ENCODE results near the gene NEMP2.
"Not testable (repeated sequence)": the region's sequence is repeated elsewhere in the genome, so short reads cannot be mapped to it uniquely, and the experiment has no call there.

The NEMP2 gene

DNA sequence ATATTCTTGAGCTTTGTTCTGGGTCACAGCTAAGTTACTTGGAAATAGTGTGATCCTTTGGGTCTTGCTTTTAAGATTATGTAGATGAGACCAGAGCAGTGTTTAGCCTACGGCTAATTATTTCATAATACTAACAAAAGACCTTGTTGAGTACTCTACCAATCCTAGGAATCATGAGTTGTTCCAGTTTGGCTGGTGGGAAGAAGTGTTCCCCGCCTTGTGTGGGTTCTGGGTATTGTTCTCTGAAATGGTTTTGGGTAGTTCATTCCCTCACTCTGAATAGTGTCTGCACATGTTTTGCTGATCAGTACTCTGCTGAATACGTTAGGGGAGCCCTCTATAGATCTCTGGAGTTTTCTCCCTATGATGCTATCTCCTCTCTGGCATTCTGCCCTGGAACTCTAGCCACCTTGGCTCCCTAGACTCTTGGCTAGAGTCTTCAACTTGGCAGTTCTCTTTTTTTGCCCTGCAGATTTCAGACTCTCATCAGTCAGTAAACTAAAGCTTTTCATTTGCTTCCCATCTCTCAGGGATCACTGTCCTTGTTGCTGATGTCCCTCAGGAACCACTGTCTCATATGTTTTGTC lies 48.4 kb downstream of the NEMP2 start:
- no peak for DNase-seq

DNA sequence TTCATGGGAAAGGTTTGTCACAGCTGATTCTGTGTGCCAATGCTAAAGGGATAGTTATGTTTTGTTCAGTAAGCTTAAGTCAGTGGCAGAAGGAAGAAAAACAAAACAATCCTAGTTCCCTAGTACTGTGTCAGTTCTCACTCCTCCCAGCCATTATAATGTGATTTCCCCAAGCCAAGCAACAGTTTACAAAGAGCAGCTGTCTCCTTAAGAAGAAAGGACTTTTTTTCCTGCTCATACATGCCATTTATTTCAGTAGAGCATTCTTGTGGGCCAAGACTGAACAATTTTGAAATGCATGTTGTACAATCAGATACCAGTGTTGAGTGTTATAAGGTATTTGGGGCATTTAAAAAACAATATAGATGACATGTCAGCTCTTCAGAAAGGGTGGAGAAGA lies 52.1 kb downstream of the NEMP2 start:
- DNase-seq, result no peak

DNA sequence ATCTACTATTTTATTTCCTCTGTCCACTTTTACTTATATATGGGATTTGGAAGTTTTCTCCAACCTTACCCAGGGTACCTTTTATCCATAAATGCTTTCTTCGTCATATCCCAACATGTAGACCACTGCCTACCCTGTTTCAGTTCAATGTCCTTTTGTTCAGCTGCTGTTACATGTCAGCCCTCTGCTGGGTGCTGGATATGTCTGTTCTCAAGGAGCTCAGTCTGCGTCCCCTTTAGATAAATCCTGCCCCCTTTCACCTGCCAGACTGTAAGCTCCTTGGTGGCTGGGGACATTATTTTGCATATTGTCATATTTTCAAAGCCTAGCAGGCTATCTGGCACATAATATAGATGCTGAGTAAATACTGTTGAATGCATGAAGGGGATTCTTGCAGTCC lies 53.2 kb downstream of the NEMP2 start:
- no peak for DNase-seq

DNA sequence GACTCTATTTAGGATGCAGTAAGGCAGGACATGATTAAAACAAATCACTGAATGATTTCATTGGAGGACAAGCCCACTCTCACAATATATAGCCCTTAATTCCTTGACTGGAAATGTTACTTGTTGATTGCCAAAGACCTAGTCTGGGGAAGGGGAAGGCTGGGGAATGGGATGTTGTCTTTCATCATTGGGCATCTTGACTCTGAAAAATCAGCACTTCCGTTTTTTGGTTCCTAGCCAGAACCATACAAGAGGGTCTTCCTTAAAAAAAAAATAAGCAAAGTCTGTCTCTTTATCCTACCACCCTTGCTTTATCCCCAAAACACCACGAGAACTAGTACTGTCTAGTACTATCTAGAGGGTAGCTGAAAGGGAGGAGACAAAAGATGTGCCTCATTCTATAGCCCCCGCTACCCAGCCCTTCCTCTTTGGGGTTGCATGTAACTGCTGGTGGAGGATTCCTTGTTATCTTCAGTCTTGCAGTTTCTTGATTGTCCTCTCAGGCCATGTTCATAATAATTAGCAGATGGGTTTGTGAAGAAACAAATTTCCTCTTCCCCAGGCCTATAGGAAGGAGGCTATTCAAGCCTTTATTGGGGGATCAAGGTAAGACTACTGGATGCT lies 55.8 kb downstream of the NEMP2 start:
- DNase-seq, result no peak

DNA sequence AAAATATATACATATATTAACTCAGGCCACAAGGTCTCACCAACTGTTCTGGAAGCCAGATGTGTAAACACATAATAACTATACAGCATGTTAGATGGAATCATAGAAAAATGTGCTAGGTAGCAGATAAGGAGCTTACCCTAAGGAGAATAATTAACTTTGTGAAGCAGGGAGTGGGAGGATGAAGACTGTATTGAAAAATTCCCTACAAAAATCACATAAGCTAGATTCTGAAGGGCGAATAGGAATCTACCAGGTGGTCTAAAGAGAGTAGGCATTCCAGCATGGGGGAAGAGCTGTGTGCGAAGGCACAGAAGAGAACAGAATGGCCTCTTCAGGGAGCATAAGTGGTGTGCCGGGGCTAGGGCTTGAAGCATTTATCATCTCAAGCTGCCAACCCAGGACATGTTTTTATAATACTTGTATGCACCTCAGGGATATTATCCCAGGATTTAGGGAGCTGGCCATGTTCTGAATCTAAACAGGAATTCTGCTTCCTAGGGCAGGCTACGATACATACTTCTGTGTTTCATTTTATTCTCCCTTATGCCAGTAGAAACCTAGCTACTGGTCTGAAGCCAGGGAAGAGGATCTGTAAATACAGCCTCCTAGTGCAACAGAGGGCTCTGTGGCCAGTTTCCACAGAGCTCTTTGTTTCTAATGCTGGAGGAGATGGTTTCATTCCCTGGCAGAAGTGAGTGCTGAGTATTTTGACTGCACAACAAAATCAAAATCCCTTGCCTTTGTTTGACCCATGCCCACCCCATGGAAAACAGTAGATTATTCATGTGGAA lies 56.7 kb downstream of the NEMP2 start:
- DNase-seq, result no peak

DNA sequence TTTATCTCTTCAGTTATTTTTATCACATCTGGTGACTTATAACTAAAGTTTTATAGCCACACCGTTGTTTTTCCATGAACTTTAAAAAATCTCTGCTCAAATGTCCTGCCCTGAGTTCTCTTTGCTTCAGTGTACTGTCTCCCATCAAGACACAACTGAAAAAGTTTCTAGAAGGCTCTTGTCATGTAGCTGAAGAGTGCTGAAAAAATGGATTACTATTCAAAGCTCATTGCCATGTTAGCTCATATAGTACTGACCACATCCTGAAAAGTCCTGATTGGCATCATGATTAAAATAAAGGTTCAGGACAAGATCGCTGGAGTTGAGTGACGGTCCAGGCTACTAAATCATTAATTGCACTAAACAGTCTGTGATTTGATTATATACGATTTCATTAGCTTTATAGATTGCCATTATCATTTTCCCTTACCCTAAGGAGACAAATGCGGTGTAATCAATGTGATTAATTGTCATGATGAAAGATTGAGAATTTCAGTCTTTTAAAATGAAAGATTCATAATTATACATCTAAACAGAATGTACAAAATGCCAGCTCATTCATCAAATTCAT lies 64.2 kb downstream of the NEMP2 start:
- no peak for DNase-seq

DNA sequence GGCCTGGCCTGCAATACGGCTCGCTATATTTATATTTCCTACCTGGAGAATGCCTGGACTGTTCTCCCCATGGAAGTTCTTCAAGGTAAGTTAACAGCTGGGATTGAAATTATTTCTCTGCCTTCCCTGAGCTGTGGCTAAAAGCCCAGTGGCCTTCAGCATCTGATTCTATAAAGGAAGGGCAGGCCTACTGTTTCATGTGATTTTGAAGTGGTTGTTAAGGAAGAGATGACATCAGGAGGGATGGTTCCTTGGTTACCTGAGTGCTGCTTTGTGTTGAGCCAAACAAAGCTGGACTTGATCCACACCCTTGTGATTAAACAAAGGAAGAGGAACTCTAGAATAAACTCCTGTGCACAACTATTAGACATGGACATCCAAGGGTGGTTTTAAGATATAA lies 64.8 kb downstream of the NEMP2 start:
- no peak for DNase-seq

DNA sequence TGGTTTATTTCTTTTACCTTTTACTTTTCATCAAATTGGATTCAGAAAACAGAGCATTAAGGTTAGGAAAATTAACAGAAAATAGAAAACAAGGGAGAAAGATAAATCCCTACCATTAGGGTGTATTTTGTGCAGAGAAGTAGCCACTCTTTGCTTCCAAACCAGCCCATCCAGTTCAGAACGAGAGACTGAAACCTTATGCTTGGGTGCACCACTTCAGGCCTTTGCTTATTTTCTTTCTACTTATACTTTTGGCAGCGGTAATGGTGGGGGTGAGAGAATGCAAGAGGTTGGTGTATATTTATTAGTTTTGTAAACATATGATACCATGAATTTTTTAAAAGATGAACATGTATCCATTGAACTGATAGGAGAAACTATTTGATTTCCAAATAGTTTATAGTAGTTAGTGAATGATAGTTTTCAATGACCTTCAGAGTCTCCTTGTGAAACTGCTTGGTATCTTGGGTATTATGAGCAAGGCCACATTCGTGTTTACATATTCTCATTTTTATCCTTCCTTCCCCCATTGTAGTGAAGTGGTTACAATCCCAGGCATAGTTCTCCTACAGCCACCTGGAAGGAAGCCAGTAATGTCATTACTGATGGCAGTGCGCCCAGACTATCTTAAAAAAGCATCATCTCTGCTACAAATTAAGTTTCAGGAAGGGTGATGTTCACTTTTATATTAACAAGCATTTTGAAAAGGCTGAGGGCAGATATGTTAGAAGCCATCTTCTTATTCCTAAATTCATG lies 65.5 kb downstream of the NEMP2 start:
- DNase-seq, result no peak

DNA sequence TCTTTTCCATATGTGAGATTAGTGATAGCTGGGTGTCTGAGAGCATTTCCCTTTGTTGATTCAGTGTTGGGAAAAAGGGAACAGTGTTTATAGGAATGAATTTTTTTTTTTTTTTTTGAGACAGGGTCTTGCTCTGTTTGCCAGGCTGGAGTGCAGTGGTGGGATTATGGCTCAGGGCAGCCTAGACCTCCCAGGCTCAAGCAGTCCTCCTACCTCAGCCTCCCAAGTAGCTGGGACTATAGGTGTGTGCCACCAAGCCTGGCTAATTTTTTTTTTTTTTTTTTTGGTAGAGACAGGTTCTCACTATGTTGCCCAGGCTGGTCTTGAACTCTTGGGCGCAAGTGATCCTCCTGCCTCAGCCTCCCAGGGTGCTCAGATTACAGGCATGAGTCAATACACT lies 66.2 kb downstream of the NEMP2 start:
- not testable (repeated sequence) for DNase-seq

DNA sequence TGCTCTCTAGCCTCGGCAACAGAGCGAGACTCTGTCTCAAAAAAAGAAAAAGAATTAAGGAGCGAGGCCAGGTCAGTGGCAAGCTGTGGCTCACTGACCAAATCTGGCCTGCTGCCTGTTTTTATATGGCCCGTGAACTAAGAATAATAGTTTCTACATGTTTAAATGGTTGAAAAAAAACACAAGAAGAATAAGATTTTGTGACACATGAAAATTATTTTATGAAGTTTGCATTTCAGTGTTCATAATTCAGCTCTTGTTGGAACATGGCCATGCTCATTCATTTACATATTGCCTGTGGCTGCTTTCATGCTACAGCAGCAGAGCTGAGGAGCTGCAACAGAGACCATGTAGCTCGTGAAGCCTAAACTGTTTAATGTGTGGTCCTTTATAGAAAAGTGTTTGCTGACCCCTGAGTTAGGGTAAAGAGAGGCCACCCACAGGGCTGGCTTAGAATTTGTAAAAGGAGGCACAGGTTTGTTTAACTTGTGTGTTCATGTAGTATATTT lies 66.9 kb downstream of the NEMP2 start:
- DNase-seq, result no peak

DNA sequence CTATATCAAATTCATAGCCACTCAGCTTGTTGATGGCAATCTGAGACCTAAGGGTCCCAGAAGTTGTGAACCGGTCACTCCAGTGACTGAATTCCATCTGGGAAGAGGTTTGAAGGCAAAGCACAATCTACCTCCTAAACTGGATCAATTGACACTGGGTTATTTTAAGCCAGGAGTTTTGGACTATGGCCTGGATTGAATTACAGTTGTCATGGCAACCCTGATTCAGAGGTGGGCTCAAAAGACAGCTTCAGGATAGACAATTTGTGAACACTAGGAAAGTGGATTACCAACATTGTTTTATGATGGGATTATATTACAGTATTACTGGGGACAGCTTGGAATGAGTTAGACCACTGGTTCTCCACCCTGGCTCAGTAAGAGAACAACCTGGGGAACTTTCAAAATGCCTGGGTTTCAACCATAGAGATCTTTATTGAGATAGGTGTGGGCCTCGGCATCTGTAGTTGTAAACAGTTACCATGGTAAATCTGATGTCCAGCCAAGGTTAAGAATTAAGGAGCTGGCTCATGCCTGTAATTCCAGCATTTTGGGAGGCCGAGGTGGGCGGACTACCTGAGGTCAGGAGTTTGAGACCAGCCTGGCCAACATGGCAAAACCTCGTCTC lies 67.6 kb downstream of the NEMP2 start:
- no peak for DNase-seq

DNA sequence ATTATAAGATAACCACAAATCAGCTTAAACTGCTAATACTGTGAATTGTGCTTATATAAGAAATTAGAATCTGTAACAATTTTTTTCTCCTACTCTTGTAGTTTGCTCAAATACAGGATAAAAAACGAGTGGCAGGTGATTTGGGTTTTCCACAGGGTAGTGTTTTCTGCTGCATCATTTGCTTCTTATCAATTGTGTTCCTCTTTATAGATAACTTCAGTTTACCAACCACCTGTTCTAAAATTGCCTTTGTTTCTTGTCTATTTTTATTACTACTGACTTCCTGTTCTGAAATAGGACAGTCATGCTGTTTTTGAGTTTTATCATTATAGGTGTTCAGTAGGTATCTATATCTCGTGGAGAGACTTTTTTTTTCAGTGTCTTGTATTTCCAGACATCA lies 69.5 kb downstream of the NEMP2 start:
- no peak for DNase-seq

DNA sequence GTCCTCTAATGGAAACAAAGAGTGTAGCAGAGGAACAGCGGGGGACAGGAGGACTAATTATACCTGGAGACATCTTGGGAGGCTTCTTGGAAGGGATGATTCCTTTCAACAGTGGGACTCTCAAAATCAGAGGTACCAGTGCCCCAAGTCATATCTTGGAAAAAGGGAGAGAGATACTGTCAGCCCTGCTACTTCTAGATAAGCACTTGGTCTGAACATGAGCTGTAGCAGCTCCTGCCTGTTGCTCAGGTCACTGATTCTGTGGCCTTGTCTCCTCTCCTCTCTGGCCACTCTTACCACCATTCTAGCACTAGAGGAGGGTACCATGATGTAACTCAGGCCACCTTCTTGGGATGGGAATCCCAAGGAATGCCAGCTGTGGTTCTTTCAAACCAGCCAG lies 71.9 kb downstream of the NEMP2 start:
- DNase-seq, result no peak

DNA sequence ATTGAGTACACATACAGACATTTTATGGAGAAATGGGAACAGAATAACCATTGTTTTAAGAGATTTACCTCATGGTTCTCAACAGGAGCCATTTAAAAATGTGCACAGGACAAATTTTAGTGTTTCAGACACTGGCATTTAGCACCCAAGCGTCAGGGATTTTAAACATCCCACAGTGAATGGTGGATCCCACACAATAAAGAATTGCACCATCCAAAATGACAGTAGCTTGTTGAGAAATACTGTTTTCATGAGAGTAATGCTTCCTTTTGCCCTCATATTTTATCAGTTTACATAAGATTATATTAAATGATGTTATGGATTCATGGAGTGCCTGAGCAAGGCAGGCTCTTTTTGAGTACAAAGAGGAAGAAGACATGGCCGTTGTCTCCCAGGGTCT lies 72.3 kb downstream of the NEMP2 start:
- DNase-seq, result no peak

DNA sequence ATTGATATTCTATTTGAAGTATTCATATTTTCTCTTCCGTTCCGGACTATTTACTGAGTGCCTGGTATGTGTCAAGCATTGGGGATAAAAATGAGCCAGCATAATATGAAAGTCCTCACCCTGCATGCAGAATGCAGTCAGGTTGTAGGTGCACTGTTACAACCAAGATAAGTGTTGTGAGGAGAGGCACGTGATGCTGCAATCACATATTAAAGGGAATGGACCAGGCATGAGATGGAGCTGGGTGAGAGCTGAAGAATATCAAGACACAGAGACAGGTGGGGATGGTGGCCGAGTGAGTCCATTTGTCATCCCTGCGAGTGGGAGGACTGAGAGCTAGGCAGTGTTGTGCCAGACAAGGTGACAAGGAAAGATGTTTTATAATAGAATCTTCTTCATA lies 74.0 kb downstream of the NEMP2 start:
- DNase-seq, result no peak

DNA sequence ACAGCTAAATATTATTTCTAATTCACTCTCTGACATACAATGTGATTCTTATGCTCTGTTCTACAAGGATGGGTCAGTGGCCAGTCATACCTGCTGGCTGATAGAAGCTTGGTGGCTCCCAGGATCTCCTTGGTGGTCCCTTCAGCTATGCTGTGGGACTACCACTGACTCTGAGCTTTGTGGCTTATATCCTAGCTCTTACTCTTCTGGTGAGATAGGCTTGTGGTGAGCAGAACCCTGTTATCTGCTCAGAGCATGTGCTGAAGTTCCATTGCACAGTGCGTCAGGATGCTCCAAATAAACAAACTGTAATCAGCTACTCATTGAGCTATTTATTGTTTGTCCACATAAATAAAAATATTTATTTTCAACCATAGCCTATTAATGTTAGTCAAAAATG lies 74.6 kb downstream of the NEMP2 start:
- DNase-seq, result no peak

DNA sequence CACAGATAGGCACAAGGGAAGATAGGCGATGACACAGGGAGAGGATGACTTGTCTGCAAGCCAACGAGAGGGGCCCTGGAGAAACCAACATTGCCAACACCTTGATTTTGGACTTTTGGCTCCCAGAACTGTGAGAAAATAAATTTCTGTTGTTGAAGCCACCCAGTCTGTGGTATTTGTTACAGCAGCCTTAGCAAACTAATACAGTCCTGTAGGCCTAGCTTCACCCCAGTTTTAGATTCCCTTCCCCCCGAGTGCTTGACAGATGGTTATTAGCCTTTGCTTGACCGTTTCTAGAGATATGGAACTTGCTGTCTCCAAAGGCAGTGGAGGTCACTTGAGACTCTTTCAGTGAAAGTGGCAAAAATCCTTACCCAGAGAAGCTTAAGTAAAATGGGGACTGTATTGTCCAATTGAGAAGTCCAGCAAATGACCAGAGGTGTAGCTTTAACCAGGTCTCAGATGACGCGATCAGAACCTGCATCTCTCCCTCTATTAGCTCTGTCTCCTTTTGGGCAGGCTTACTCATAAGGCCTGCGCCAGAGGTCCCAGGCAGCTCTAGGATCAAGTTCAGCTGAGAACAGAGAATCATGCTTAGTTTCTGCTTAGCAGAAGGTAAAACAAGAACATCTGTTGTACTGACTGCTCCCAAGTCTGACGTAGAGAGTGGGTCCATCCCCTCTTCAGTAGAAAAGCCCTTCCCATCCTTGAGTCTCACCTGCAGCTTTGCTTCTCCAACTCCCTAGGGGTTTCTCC lies 76.0 kb downstream of the NEMP2 start:
- DNase-seq, result no peak

DNA sequence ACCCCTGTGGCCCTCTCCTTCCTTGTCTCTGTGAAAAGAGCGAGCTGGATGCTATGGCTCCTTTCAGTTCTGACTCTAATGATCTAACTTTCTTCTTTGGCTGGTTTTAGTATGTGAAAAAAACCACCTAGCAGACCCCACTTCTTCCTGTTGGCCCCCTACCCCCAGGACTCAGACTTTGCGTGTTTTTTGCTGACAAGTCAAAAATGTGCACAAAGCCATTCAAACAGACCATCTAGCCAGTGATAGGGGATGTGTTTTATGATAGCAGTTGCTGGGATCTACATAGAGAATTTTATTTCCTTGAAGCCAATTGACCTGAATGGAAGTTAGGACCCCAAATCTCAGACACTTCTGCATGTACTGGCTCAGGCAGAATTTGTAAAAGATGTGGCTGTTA lies 77.3 kb downstream of the NEMP2 start:
- no peak for DNase-seq

DNA sequence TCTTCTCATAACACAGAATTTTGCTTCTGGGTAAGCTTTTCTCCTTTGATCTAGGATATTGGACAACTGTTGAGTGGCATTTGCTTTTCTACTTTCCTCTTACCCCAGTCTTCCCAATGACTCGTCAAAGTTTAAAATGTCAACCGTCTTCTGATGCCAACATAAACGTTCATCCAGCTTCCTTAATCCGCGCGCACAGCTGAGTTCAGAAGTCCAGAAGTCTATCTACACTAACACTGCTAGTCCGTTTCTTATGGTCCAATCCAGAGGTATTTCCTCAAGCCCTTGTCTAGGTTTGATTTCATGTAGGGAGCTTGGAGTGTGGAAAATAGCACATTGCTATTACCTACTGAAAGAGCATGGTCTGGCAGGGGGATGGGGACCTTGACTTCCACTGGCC lies 77.7 kb downstream of the NEMP2 start:
- DNase-seq, result no peak

DNA sequence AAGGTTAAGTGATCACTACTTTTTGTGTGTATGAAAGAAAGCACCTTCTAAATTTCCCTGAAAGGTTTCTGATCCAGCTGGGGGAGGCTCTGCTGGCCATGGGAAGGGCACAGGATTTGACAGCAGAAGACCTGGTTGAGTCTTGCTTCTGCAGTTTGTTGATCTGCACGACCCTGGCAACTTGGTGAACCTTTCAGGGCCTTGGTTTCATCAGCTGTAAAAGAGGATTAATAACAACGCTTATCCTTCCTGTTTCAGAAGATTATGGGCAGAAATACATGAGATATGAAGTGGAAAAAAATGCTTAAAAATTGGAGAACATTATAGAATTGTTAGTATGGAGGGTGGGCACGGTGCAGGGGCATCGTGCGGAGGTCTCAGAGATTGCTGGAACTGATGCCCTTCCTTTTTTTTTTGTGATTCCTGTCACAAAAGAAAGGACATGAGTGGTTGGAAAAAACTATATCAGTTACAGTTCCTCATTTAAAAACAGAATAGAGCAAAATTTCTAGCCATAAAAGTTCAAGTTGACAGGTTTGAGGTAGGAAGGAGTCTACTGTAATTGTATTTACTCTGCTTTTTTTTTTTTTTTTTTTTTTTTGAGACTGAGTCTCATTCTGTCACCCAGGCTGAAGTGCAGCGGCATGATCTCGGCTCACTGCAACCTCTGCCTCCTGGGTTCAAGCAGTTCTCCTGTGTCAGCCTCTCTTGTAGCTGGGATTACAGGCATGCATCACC lies 79.0 kb downstream of the NEMP2 start:
- no peak for DNase-seq

DNA sequence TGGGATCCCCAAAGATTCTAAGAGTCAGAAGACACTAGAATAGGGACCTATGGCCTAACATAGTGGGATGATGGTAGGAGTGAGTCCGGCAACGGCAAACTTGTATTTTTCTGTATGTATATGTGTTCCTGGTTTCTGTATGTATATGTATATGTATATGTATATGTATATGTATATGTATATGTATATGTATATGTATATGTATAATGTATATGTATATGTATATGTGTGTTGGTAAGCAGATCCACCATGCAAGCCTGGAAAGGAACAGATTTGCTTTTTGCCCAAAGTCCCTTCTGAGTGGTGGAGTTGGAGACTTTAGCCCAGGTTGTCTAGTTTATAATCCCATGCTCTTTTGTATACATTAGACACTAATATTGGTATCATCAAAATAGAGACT lies 79.7 kb downstream of the NEMP2 start:
- DNase-seq, result no peak

Data from activated T-cell treated with anti-CD3 and anti-CD28 coated beads, Interleukin-2, amount 50 U/mL, for 48 hours (primary cell).